HEK293 (cell line): Measurements from ENCODE around the gene REEP6.

Experiments
- HOXC10 ChIP-seq: sonication (generic); formaldehyde crosslinking; IDR thresholded peaks from 2 replicates; pipeline ENCODE4 v1.8.1; 2023; ENCODE audit warnings: mild to moderate bottlenecking, missing genetic modification reagents
- ZFP37 ChIP-seq: fragments of 450-650 bp; formaldehyde crosslinking; IDR thresholded peaks from 2 replicates; pipeline ENCODE4 v1.5.1; 2016; ENCODE audit warnings: missing biosample characterization, missing genetic modification characterization
- TF ChIP-seq, protein P1 (sequence below): fragments of 450-650 bp; formaldehyde crosslinking; IDR thresholded peaks from 2 replicates; pipeline ENCODE4 v1.5.1; 2016; ENCODE audit warnings: missing biosample characterization, missing genetic modification characterization

- TF ChIP-seq HOXC10 (CRISPR knock-in tag): no peak
- no peak for TF ChIP-seq ZFP37 (tag by site-specific recombination)
- TF ChIP-seq, protein P1, sequence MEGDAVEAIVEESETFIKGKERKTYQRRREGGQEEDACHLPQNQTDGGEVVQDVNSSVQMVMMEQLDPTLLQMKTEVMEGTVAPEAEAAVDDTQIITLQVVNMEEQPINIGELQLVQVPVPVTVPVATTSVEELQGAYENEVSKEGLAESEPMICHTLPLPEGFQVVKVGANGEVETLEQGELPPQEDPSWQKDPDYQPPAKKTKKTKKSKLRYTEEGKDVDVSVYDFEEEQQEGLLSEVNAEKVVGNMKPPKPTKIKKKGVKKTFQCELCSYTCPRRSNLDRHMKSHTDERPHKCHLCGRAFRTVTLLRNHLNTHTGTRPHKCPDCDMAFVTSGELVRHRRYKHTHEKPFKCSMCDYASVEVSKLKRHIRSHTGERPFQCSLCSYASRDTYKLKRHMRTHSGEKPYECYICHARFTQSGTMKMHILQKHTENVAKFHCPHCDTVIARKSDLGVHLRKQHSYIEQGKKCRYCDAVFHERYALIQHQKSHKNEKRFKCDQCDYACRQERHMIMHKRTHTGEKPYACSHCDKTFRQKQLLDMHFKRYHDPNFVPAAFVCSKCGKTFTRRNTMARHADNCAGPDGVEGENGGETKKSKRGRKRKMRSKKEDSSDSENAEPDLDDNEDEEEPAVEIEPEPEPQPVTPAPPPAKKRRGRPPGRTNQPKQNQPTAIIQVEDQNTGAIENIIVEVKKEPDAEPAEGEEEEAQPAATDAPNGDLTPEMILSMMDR (tag by site-specific recombination): no peak
Observed at GRCh38 chr19:1483131-1483978, 7.6 kb upstream of the REEP6 start.
